ENCODE data around the gene NIBAN1.
A peak's percentile ranks its signal among the peaks of the same experiment; 100 is the strongest.
"Not testable (repeated sequence)": the region's sequence is repeated elsewhere in the genome, so short reads cannot be mapped to it uniquely, and the experiment has no call there.

Gene NIBAN1

GRCh38 chr1:184974056-184974836, at the start of gene NIBAN1:
NIBAN1 (minus strand) TSS chr1:184974508; CDS start chr1:184974356, 152 bp downstream.
- Histone ChIP-seq H3K9ac (ENCODE audit: low read length) (peak within 1 kb of the TSS; percentile 93), H3K4me1 (ENCODE audit: insufficient read depth, low read length) (peaks cover 26% of the 10 kb centered on the region)

GRCh38 chr1:185017966-185018365, 43.7 kb upstream of the NIBAN1 start:
- Histone ChIP-seq H3K36me3 (ENCODE audit: insufficient read depth, low read length) (no peaks in the 10 kb centered on the region), H3K4me3 (ENCODE audit: low read depth in 1 of 2, low read length in 2 of 2) (no peak overlapping the region), H3K9me3 (ENCODE audit: low read length) (no peaks in the 10 kb centered on the region), H3K4me1 (ENCODE audit: insufficient read depth, low read length) (no peaks in the 10 kb centered on the region), H3K27me3 (ENCODE audit: control insufficient read depth in 1 of 2, insufficient read depth in 2 of 2, low read length in 2 of 2) (no peaks in the 10 kb centered on the region), H3K27ac (ENCODE audit: low read depth, low read length) (no peak overlapping the region), H3K9ac (ENCODE audit: low read length) (no peak overlapping the region)

More at GRCh38 chr1:184974056-184974836, at the start of gene NIBAN1:
- Histone ChIP-seq H3K4me3 (ENCODE audit: low read depth in 1 of 2, low read length in 2 of 2) (peak within 1 kb of the TSS; percentile 92 to 95), H3K27me3 (ENCODE audit: control insufficient read depth in 1 of 2, insufficient read depth in 2 of 2, low read length in 2 of 2) (no peaks in the 10 kb centered on the region), H3K9me3 (ENCODE audit: low read length) (no peaks in the 10 kb centered on the region), H3K27ac (ENCODE audit: low read depth, low read length) (peak within 1 kb of the TSS; percentile 88), H3K36me3 (ENCODE audit: insufficient read depth, low read length) (no peaks in the 10 kb centered on the region)

- Histone ChIP-seq H3K9ac (ENCODE audit: low read length) (no peak overlapping the region), H3K36me3 (ENCODE audit: insufficient read depth, low read length) (no peaks in the 10 kb centered on the region), H3K27ac (ENCODE audit: low read depth, low read length) (no peak overlapping the region), H3K9me3 (ENCODE audit: low read length) (no peaks in the 10 kb centered on the region), H3K4me3 (ENCODE audit: low read depth in 1 of 2, low read length in 2 of 2) (no peak overlapping the region), H3K27me3 (ENCODE audit: control insufficient read depth in 1 of 2, insufficient read depth in 2 of 2, low read length in 2 of 2) (no peaks in the 10 kb centered on the region), H3K4me1 (ENCODE audit: insufficient read depth, low read length) (no peaks in the 10 kb centered on the region)
Observed at GRCh38 chr1:185017338-185017737, 43.0 kb upstream of the NIBAN1 start.

GRCh38 chr1:185016880-185017279, 42.6 kb upstream of the NIBAN1 start:
- H3K27me3 ChIP-seq (ENCODE audit: control insufficient read depth in 1 of 2, insufficient read depth in 2 of 2, low read length in 2 of 2) = no peaks in the 10 kb centered on the region
- H3K4me3 ChIP-seq (ENCODE audit: low read depth in 1 of 2, low read length in 2 of 2) = no peak overlapping the region
- H3K4me1 ChIP-seq (ENCODE audit: insufficient read depth, low read length) = no peaks in the 10 kb centered on the region
- no peak overlapping the region for H3K9ac ChIP-seq (ENCODE audit: low read length)
- no peak overlapping the region for H3K27ac ChIP-seq (ENCODE audit: low read depth, low read length)
- H3K36me3 ChIP-seq (ENCODE audit: insufficient read depth, low read length) = no peaks in the 10 kb centered on the region
- no peaks in the 10 kb centered on the region for H3K9me3 ChIP-seq (ENCODE audit: low read length)

GRCh38 chr1:185015631-185016030, 41.3 kb upstream of the NIBAN1 start:
- Histone ChIP-seq H3K36me3 (ENCODE audit: insufficient read depth, low read length) (no peaks in the 10 kb centered on the region), H3K4me1 (ENCODE audit: insufficient read depth, low read length) (no peaks in the 10 kb centered on the region), H3K9ac (ENCODE audit: low read length) (no peak overlapping the region), H3K27ac (ENCODE audit: low read depth, low read length) (no peak overlapping the region), H3K9me3 (ENCODE audit: low read length) (no peaks in the 10 kb centered on the region), H3K4me3 (ENCODE audit: low read depth in 1 of 2, low read length in 2 of 2) (no peak overlapping the region), H3K27me3 (ENCODE audit: control insufficient read depth in 1 of 2, insufficient read depth in 2 of 2, low read length in 2 of 2) (no peaks in the 10 kb centered on the region)

- Histone ChIP-seq H3K4me3 (ENCODE audit: low read depth in 1 of 2, low read length in 2 of 2) (no peak overlapping the region), H3K27me3 (ENCODE audit: control insufficient read depth in 1 of 2, insufficient read depth in 2 of 2, low read length in 2 of 2) (no peaks in the 10 kb centered on the region), H3K27ac (ENCODE audit: low read depth, low read length) (no peak overlapping the region), H3K9me3 (ENCODE audit: low read length) (no peaks in the 10 kb centered on the region), H3K4me1 (ENCODE audit: insufficient read depth, low read length) (no peaks in the 10 kb centered on the region), H3K36me3 (ENCODE audit: insufficient read depth, low read length) (no peaks in the 10 kb centered on the region), H3K9ac (ENCODE audit: low read length) (no peak overlapping the region)
Observed at GRCh38 chr1:185014941-185015340, 40.6 kb upstream of the NIBAN1 start.

GRCh38 chr1:185010361-185010760, 36.1 kb upstream of the NIBAN1 start:
- Histone ChIP-seq H3K27me3 (ENCODE audit: control insufficient read depth in 1 of 2, insufficient read depth in 2 of 2, low read length in 2 of 2) (no peaks in the 10 kb centered on the region), H3K27ac (ENCODE audit: low read depth, low read length) (no peak overlapping the region), H3K36me3 (ENCODE audit: insufficient read depth, low read length) (no peaks in the 10 kb centered on the region), H3K9ac (ENCODE audit: low read length) (no peak overlapping the region), H3K9me3 (ENCODE audit: low read length) (no peaks in the 10 kb centered on the region), H3K4me3 (ENCODE audit: low read depth in 1 of 2, low read length in 2 of 2) (no peak overlapping the region), H3K4me1 (ENCODE audit: insufficient read depth, low read length) (no peaks in the 10 kb centered on the region)

GRCh38 chr1:185008838-185009237, 34.5 kb upstream of the NIBAN1 start:
- Histone ChIP-seq H3K36me3 (ENCODE audit: insufficient read depth, low read length) (no peaks in the 10 kb centered on the region), H3K9ac (ENCODE audit: low read length) (no peak overlapping the region), H3K9me3 (ENCODE audit: low read length) (no peaks in the 10 kb centered on the region), H3K4me1 (ENCODE audit: insufficient read depth, low read length) (no peaks in the 10 kb centered on the region), H3K27me3 (ENCODE audit: control insufficient read depth in 1 of 2, insufficient read depth in 2 of 2, low read length in 2 of 2) (no peaks in the 10 kb centered on the region), H3K27ac (ENCODE audit: low read depth, low read length) (no peak overlapping the region), H3K4me3 (ENCODE audit: low read depth in 1 of 2, low read length in 2 of 2) (no peak overlapping the region)

GRCh38 chr1:185001312-185001880, 27.1 kb upstream of the NIBAN1 start:
- not testable (repeated sequence) for H3K9me3 ChIP-seq (ENCODE audit: low read length); H3K27me3 ChIP-seq (ENCODE audit: control insufficient read depth in 1 of 2, insufficient read depth in 2 of 2, low read length in 2 of 2); H3K4me1 ChIP-seq (ENCODE audit: insufficient read depth, low read length); H3K36me3 ChIP-seq (ENCODE audit: insufficient read depth, low read length); H3K4me3 ChIP-seq (ENCODE audit: low read depth in 1 of 2, low read length in 2 of 2); H3K9ac ChIP-seq (ENCODE audit: low read length); H3K27ac ChIP-seq (ENCODE audit: low read depth, low read length)

GRCh38 chr1:184999974-185000373, 25.7 kb upstream of the NIBAN1 start:
- H3K36me3 ChIP-seq (ENCODE audit: insufficient read depth, low read length); H3K9me3 ChIP-seq (ENCODE audit: low read length); H3K9ac ChIP-seq (ENCODE audit: low read length); H3K4me3 ChIP-seq (ENCODE audit: low read depth in 1 of 2, low read length in 2 of 2); H3K4me1 ChIP-seq (ENCODE audit: insufficient read depth, low read length); H3K27ac ChIP-seq (ENCODE audit: low read depth, low read length); H3K27me3 ChIP-seq (ENCODE audit: control insufficient read depth in 1 of 2, insufficient read depth in 2 of 2, low read length in 2 of 2): not testable (repeated sequence)

GRCh38 chr1:184994301-184994700, 20.0 kb upstream of the NIBAN1 start:
- no peaks in the 10 kb centered on the region for H3K27me3 ChIP-seq (ENCODE audit: control insufficient read depth in 1 of 2, insufficient read depth in 2 of 2, low read length in 2 of 2)
- no peaks in the 10 kb centered on the region for H3K4me1 ChIP-seq (ENCODE audit: insufficient read depth, low read length)
- no peak overlapping the region for H3K9ac ChIP-seq (ENCODE audit: low read length)
- no peak overlapping the region for H3K4me3 ChIP-seq (ENCODE audit: low read depth in 1 of 2, low read length in 2 of 2)
- H3K9me3 ChIP-seq (ENCODE audit: low read length) = no peaks in the 10 kb centered on the region
- H3K36me3 ChIP-seq (ENCODE audit: insufficient read depth, low read length) = no peaks in the 10 kb centered on the region
- no peak overlapping the region for H3K27ac ChIP-seq (ENCODE audit: low read depth, low read length)

- Histone ChIP-seq H3K9ac (ENCODE audit: low read length) (no peak overlapping the region), H3K9me3 (ENCODE audit: low read length) (no peaks in the 10 kb centered on the region), H3K36me3 (ENCODE audit: insufficient read depth, low read length) (no peaks in the 10 kb centered on the region), H3K27ac (ENCODE audit: low read depth, low read length) (no peak overlapping the region), H3K4me1 (ENCODE audit: insufficient read depth, low read length) (no peaks in the 10 kb centered on the region), H3K4me3 (ENCODE audit: low read depth in 1 of 2, low read length in 2 of 2) (no peak overlapping the region), H3K27me3 (ENCODE audit: control insufficient read depth in 1 of 2, insufficient read depth in 2 of 2, low read length in 2 of 2) (no peaks in the 10 kb centered on the region)
Observed at GRCh38 chr1:184992271-184992670, 18.0 kb upstream of the NIBAN1 start.
